Activated B cell treated with CpG ODN at 0.5 μM for 24 hours (primary cell): Measurements from ENCODE around the gene MBNL2. TPM values are rescaled to one million over a fixed set of nuclear protein-coding genes. Genes with fewer than 3 reads are reported as not detected.

Source experiments
- ATAC-seq: fragments of 200-7000 bp; cut with Tn5 transposase; one replicate; pipeline ENCODE4 v1.10.0; 2021; ENCODE audit warnings: low read depth, mild to moderate bottlenecking, moderate library complexity
- CTCF ChIA-PET: fragments of 350-600 bp; sonication (Branson Sonifier 250); formaldehyde crosslinking; loops from one replicate; lab custom pipeline; 2021; ENCODE audit warnings: antibody characterized with exemption; lab: Charles Lee
- POLR2A ChIA-PET: fragments of 350-600 bp; sonication (Branson Sonifier 250); formaldehyde crosslinking; loops from one replicate; lab custom pipeline; 2021; ENCODE audit warnings: antibody characterized with exemption; lab: Charles Lee
- DNase-seq: peaks from one replicate; pipeline ENCODE4 v3.0.0; 2022
- H3K27ac Mint-ChIP-seq: one replicate; pipeline ENCODE4 v1.8.0; 2020; ENCODE audit warnings: mixed read lengths
- H3K27me3 Mint-ChIP-seq: one replicate; pipeline ENCODE4 v1.8.0; 2021; ENCODE audit warnings: mixed read lengths
- H3K36me3 Mint-ChIP-seq: one replicate; pipeline ENCODE4 v1.8.0; 2021; ENCODE audit warnings: low read depth, mixed read lengths
- H3K4me1 Mint-ChIP-seq: one replicate; pipeline ENCODE4 v1.8.0; 2021; ENCODE audit warnings: mixed read lengths
- H3K4me3 Mint-ChIP-seq: one replicate; pipeline ENCODE4 v1.8.0; 2020; ENCODE audit warnings: mild to moderate bottlenecking, mixed read lengths
- H3K9me3 Mint-ChIP-seq: one replicate; pipeline ENCODE4 v1.8.0; 2020; ENCODE audit warnings: mixed read lengths
- intact Hi-C: fragments of 100-400 bp; cut with micrococcal nuclease; formaldehyde crosslinking; loops from one replicate; pipeline ENCODE4 v1.15.1; 2024
- total RNA-seq: library from RNA; stranded (reverse); gene quantifications from 2 replicates; pipeline ENCODE4 v1.2.3, GENCODE V29; 2022
- TF ChIP-seq, protein P1 (sequence below): fragments of 200-600 bp; IDR thresholded peaks from one replicate; pipeline ENCODE4 v1.8.0; 2022; ENCODE audit warnings: antibody characterized with exemption, mild to moderate bottlenecking

MBNL2 gene
- total RNA-seq, 1 donor from 2014 or later, result 18.8 TPM

DNA sequence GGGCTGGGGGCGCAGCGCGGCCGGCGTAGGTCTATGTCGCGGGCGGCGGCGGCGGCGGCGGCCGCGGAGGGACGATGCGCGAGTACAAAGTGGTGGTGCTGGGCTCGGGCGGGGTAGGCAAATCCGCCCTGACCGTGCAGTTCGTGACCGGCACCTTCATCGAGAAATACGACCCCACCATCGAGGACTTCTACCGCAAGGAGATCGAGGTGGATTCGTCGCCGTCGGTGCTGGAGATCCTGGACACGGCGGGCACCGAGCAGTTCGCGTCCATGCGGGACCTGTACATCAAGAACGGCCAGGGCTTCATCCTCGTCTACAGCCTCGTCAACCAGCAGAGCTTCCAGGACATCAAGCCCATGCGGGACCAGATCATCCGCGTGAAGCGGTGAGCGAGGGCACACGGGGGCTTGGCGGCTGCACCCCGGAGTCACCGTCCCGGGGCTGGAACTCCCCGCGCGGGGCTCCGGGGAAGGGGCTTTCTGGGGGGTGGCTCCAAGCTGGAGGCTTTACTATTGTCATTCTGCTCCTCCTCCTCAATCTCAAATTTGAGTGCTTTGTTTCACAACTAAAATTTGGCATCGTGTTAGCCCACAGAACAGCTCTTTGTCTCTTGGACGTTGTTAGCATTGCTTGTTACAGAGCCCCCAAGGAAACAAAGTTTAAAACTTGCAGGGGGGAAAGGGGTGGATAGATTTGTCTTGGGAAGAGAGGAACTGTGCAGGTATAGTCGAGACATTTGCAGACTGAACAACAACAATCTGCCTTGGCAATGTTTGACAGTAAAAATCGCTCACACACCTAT lies 212.5 kb downstream of the MBNL2 start:
- ATAC-seq, result no peak
- TF ChIP-seq, protein P1, sequence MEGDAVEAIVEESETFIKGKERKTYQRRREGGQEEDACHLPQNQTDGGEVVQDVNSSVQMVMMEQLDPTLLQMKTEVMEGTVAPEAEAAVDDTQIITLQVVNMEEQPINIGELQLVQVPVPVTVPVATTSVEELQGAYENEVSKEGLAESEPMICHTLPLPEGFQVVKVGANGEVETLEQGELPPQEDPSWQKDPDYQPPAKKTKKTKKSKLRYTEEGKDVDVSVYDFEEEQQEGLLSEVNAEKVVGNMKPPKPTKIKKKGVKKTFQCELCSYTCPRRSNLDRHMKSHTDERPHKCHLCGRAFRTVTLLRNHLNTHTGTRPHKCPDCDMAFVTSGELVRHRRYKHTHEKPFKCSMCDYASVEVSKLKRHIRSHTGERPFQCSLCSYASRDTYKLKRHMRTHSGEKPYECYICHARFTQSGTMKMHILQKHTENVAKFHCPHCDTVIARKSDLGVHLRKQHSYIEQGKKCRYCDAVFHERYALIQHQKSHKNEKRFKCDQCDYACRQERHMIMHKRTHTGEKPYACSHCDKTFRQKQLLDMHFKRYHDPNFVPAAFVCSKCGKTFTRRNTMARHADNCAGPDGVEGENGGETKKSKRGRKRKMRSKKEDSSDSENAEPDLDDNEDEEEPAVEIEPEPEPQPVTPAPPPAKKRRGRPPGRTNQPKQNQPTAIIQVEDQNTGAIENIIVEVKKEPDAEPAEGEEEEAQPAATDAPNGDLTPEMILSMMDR, result no peak
- DNase-seq, result peak; percentile 45
- POLR2A ChIA-PET, result interaction anchor here (0.6 to 5.1 kb wide), 10 partner anchors 13 to 212 kb away, joined by 3 to 84 read pairs (median 4); partner anchors contain the start of gene MBNL2
- peaks cover 32% of the 10 kb centered on the region for H3K4me1 Mint-ChIP-seq
- intact Hi-C loops, result loop anchor here (5.0 to 10.0 kb wide), 4 partner anchors 110 to 1653 kb away; no protein-coding TSS in a partner anchor
- no peaks in the 10 kb centered on the region for H3K27me3 Mint-ChIP-seq
- peak overlapping the region; percentile 79 for H3K27ac Mint-ChIP-seq
- H3K4me3 Mint-ChIP-seq, result peak overlapping the region; percentile 92
- no peaks in the 10 kb centered on the region for H3K9me3 Mint-ChIP-seq
- peaks cover 14% of the 10 kb centered on the region for H3K36me3 Mint-ChIP-seq
- CTCF ChIA-PET, result no interaction called here

- ChIA-PET POLR2A (interaction anchor here (0.7 to 5.1 kb wide), 3 partner anchors 13 to 29 kb away, joined by 3 to 84 read pairs (median 3); no protein-coding TSS in a partner anchor), CTCF (no interaction called here)
- peak overlapping the region; percentile 92 for H3K4me3 Mint-ChIP-seq
Observed at GRCh38 chr13:97435323-97435722, 213.2 kb downstream of the MBNL2 start.

GRCh38 chr13:97435794-97436193 lies 213.7 kb downstream of the MBNL2 start:
- DNase-seq (no peak), ATAC-seq (no peak)
- Mint-ChIP-seq H3K27ac (peak overlapping the region; percentile 3), H3K4me3 (peak overlapping the region; percentile 66), H3K36me3 (peaks cover 14% of the 10 kb centered on the region), H3K27me3 (no peaks in the 10 kb centered on the region), H3K9me3 (no peaks in the 10 kb centered on the region), H3K4me1 (peaks cover 32% of the 10 kb centered on the region)
- TF ChIP-seq, protein P1, result no peak
- intact Hi-C loops, result loop anchor here (1.0 to 10.0 kb wide), 2 partner anchors 15 to 109 kb away; no protein-coding TSS in a partner anchor
- POLR2A ChIA-PET, result interaction anchor here (5.1 kb wide), 1 partner anchor 23 kb away, joined by 84 read pairs; no protein-coding TSS in a partner anchor
- CTCF ChIA-PET, result no interaction called here

More at GRCh38 chr13:97435323-97435722, 213.2 kb downstream of the MBNL2 start:
- ATAC-seq (no peak), DNase-seq (no peak)
- Mint-ChIP-seq H3K36me3 (peaks cover 14% of the 10 kb centered on the region), H3K4me1 (peaks cover 32% of the 10 kb centered on the region), H3K9me3 (no peaks in the 10 kb centered on the region), H3K27me3 (no peaks in the 10 kb centered on the region), H3K27ac (peak overlapping the region; percentile 79)
- intact Hi-C loops, result loop anchor here (10.0 kb wide), 1 partner anchor 109 kb away; no protein-coding TSS in a partner anchor
- TF ChIP-seq, protein P1, result no peak

- Mint-ChIP-seq H3K4me1 (peaks cover 35% of the 10 kb centered on the region), H3K36me3 (peaks cover 14% of the 10 kb centered on the region), H3K27ac (no peak overlapping the region), H3K9me3 (no peaks in the 10 kb centered on the region), H3K27me3 (no peaks in the 10 kb centered on the region), H3K4me3 (no peak overlapping the region)
- TF ChIP-seq, protein P1, result no peak
- DNase-seq (no peak), ATAC-seq (no peak)
- ChIA-PET POLR2A (interaction anchor here (1.0 to 5.1 kb wide), 2 partner anchors 22 to 215 kb away, joined by 3 to 84 read pairs; partner anchors contain the start of gene MBNL2), CTCF (no interaction called here)
- intact Hi-C loops, result loop anchor here (1.0 to 10.0 kb wide), 2 partner anchors 13 to 108 kb away; no protein-coding TSS in a partner anchor
Observed at GRCh38 chr13:97436845-97437244, 214.7 kb downstream of the MBNL2 start.

- TF ChIP-seq, protein P1, result no peak
- CTCF ChIA-PET, result no interaction called here
Observed at GRCh38 chr13:97437729-97438128, 215.6 kb downstream of the MBNL2 start.

More at GRCh38 chr13:97437729-97438128, 215.6 kb downstream of the MBNL2 start:
- POLR2A ChIA-PET, result no interaction called here
- Mint-ChIP-seq H3K4me1 (peaks cover 26% of the 10 kb centered on the region), H3K27ac (no peak overlapping the region), H3K27me3 (no peaks in the 10 kb centered on the region), H3K9me3 (no peaks in the 10 kb centered on the region), H3K4me3 (no peak overlapping the region), H3K36me3 (peaks cover 10% of the 10 kb centered on the region)
- no peak for DNase-seq
- ATAC-seq, result no peak
- intact Hi-C loops, result loop anchor here (10.0 kb wide), 1 partner anchor 107 kb away; no protein-coding TSS in a partner anchor
